Endothelial cell of umbilical vein (primary cell): Measurements from ENCODE around the gene CRISPLD2. TPM values are rescaled to one million over a fixed set of nuclear protein-coding genes. Genes with fewer than 3 reads are reported as not detected.

Experiments used
- BruUV-seq: library from RNA; stranded (reverse); fragments of 400-500 nt; replicated peaks from 2 replicates; lab custom pipeline; 2021; lab: Mats Ljungman, UMichigan
- CTCF ChIA-PET: fragments of 300-600, 350-600 bp; sonication (Branson Sonifier 250); formaldehyde crosslinking; loops from one replicate; lab custom pipeline; 2021; ENCODE audit warnings: antibody characterized with exemption, inconsistent platforms; lab: Charles Lee
- POLR2A ChIA-PET: fragments of 300-600, 350-600 bp; sonication (Branson Sonifier 250); formaldehyde crosslinking; loops from one replicate; lab custom pipeline; 2021; ENCODE audit warnings: antibody characterized with exemption, inconsistent platforms; lab: Charles Lee
- DNase-seq: peaks from one replicate; pipeline ENCODE4 v3.0.0-alpha.2; 2011; ENCODE audit warnings: low read depth, low spot score
- FAIRE-seq: peaks from 2 replicates; lab custom pipeline; 2011; peaks lifted over from hg19 to GRCh38; lab: Jason Lieb, UNC
- H2AFZ ChIP-seq: 2 replicates; pipeline ENCODE4 v1.6.0; 2012; ENCODE audit warnings: low read depth, low read length, control low read depth, inconsistent platforms
- H3K27ac ChIP-seq: 2 replicates; pipeline ENCODE4 v1.5.1; 2011; ENCODE audit warnings: low read depth, mild to moderate bottlenecking, control low read depth, low read length, moderate library complexity; ENCODE audit not compliant: insufficient read depth
- H3K27me3 ChIP-seq, 2 experiments: 2 replicates each; pipeline versions ENCODE4 v1.6.0 to v1.6.1; 2011; ENCODE audit warnings: low read length in 2 of 2, mixed read lengths in 1 of 2; ENCODE audit not compliant: control insufficient read depth in 2 of 2, insufficient read depth in 2 of 2
- H3K36me3 ChIP-seq, 2 experiments: 2 replicates in 1 of 2; 3 replicates in 1 of 2; pipeline ENCODE4 v1.5.1; 2011; ENCODE audit warnings: low read length in 2 of 2, mild to moderate bottlenecking in 1 of 2, moderate library complexity in 1 of 2; ENCODE audit not compliant: control insufficient read depth in 2 of 2, insufficient read depth in 2 of 2; ENCODE audit errors: extremely low read depth in 1 of 2
- H3K4me1 ChIP-seq: 3 replicates; pipeline ENCODE4 v1.5.1; 2011; ENCODE audit warnings: mild to moderate bottlenecking, low read length; ENCODE audit not compliant: control insufficient read depth, insufficient read depth; ENCODE audit errors: extremely low read depth
- H3K4me2 ChIP-seq: 2 replicates; pipeline ENCODE4 v1.6.1; 2011; ENCODE audit warnings: low read length, control low read depth, mixed read lengths; ENCODE audit not compliant: insufficient read depth
- H3K4me3 ChIP-seq, 3 experiments: fragments of 200-600 bp in 1 of 3; sonication (generic), shearing (Covaris generic) in 1 of 3; replicated peaks in 1 of 3; 2 replicates each; pipeline ENCODE4 v1.5.1; 2011 to 2016; ENCODE audit warnings: control low read depth in 3 of 3, low read length in 3 of 3, mild to moderate bottlenecking in 2 of 3, inconsistent platforms in 1 of 3, low read depth in 1 of 3, moderate library complexity in 1 of 3; ENCODE audit not compliant: insufficient read depth in 1 of 3
- H3K79me2 ChIP-seq: 2 replicates; pipeline ENCODE4 v1.6.0; 2012; ENCODE audit warnings: low read length, inconsistent platforms; ENCODE audit not compliant: control insufficient read depth, insufficient read depth
- H3K9ac ChIP-seq: replicated peaks from 2 replicates; pipeline ENCODE3; 2011; ENCODE audit warnings: low read length, control low read depth; ENCODE audit not compliant: insufficient read depth; ENCODE audit errors: extremely low read depth
- H3K9me1 ChIP-seq: replicated peaks from 3 replicates; pipeline ENCODE4 v1.6.0; 2011; ENCODE audit warnings: mild to moderate bottlenecking, low read length; ENCODE audit not compliant: control insufficient read depth, insufficient read depth; ENCODE audit errors: extremely low read depth
- H3K9me3 ChIP-seq: replicated peaks from 2 replicates; pipeline ENCODE4 v1.5.1; 2012; ENCODE audit warnings: low read length, inconsistent platforms; ENCODE audit not compliant: control insufficient read depth, insufficient read depth
- H4K20me1 ChIP-seq: replicated peaks from 2 replicates; pipeline ENCODE3; 2011; ENCODE audit warnings: mild to moderate bottlenecking, low read length; ENCODE audit not compliant: control insufficient read depth, insufficient read depth; ENCODE audit errors: extremely low read depth
- CTCF ChIP-seq, 2 donors: IDR thresholded peaks; 1 replicate in 1 of 2; 2 replicates in 1 of 2; pipeline ENCODE4 v1.5.1; 2011; ENCODE audit warnings: low read length in 2 of 2, mild to moderate bottlenecking in 2 of 2, moderate library complexity in 2 of 2, control low read depth in 1 of 2, inconsistent platforms in 1 of 2, low read depth in 1 of 2; ENCODE audit not compliant: insufficient read depth in 1 of 2; ENCODE audit errors: extremely low read depth in 1 of 2
- EZH2 ChIP-seq: IDR thresholded peaks from 2 replicates; pipeline ENCODE4 v1.6.1; 2012; ENCODE audit warnings: borderline replicate concordance, low read depth, mild to moderate bottlenecking, moderate library complexity, low read length, inconsistent platforms; ENCODE audit not compliant: severe bottlenecking
- FOS ChIP-seq: IDR thresholded peaks from 2 replicates; pipeline ENCODE4 v1.6.1; 2011; ENCODE audit warnings: mild to moderate bottlenecking, low read length, moderate library complexity, borderline replicate concordance; ENCODE audit not compliant: insufficient read depth
- GATA2 ChIP-seq: IDR thresholded peaks from 2 replicates; pipeline ENCODE4 v1.7.0; 2011; ENCODE audit warnings: low read depth, mild to moderate bottlenecking, moderate library complexity, mixed read lengths, low read length; ENCODE audit not compliant: insufficient read length, insufficient read depth
- JUN ChIP-seq: IDR thresholded peaks from 2 replicates; pipeline ENCODE4 v1.6.1; 2011; ENCODE audit warnings: borderline replicate concordance, low read depth; ENCODE audit not compliant: insufficient read length, insufficient read depth
- MAX ChIP-seq: IDR thresholded peaks from 2 replicates; pipeline ENCODE4 v1.6.1; 2011; ENCODE audit not compliant: insufficient read depth, insufficient read length
- MYC ChIP-seq: IDR thresholded peaks from one replicate; pipeline ENCODE4 v1.6.1; 2011; ENCODE audit warnings: mild to moderate bottlenecking, low read depth, low read length
- POLR2A ChIP-seq: IDR thresholded peaks from 2 replicates; pipeline ENCODE4 v1.6.1; 2012; ENCODE audit warnings: low read depth, mild to moderate bottlenecking, control low read depth, low read length
- POLR2AphosphoS5 ChIP-seq: IDR thresholded peaks from 2 replicates; pipeline ENCODE4 v1.6.1; 2012; ENCODE audit warnings: low read depth, mild to moderate bottlenecking, control low read depth, low read length, moderate library complexity; ENCODE audit not compliant: insufficient read depth
- dilution Hi-C: fragments of 300-500 bp; cut with MboI; formaldehyde crosslinking; loops from one replicate; pipeline ENCODE4 v1.15.0; 2019; ENCODE audit warnings: low sequenced_read_pairs; ENCODE audit not compliant: extremely low pct_ligation_motif_present
- intact Hi-C: fragments of 100-400 bp; cut with micrococcal nuclease; formaldehyde crosslinking; loops from one replicate; pipeline ENCODE4 v1.10.0; 2022
- polyA plus RNA-seq, 4 experiments: library from polyadenylated mRNA; depleted of rRNA in 3 of 4; stranded (reverse) in 3 of 4; unstranded in 1 of 4; fragments of >200 nt; gene quantifications; 2 replicates each; pipeline versions ENCODE4 v1.2.1 to v1.2.3, GENCODE V29; 2011 to 2012; ENCODE audit warnings: missing spikeins in 1 of 4
- total RNA-seq: library from RNA; stranded (reverse); gene quantifications from 2 replicates; pipeline ENCODE4 v1.2.3, GENCODE V29; 2021

The CRISPLD2 gene
- total and polyA plus RNA-seq, 2 donors (not counting 3 experiments of a cell fraction or from before 2014, with no cell fraction given): 0.14 to 0.73 TPM

- TF ChIP-seq MAX (no peak), GATA2 (no peak)
- intact Hi-C loops (no loop called here), dilution Hi-C loops (no loop called here)
- Histone ChIP-seq H3K4me3 (no peak overlapping the region), H2AFZ (no peak overlapping the region), H3K9me3 (no peaks in the 10 kb centered on the region), H3K4me2 (no peak overlapping the region), H4K20me1 (no peaks in the 10 kb centered on the region), H3K4me1 (no peaks in the 10 kb centered on the region), H3K27me3 (no peaks in the 10 kb centered on the region), H3K79me2 (no peaks in the 10 kb centered on the region), H3K9me1 (no peaks in the 10 kb centered on the region), H3K36me3 (peaks cover 7 to 9% of the 10 kb centered on the region in 2 experiments), H3K27ac (no peak overlapping the region), H3K9ac (no peak overlapping the region)
- DNase-seq (no peak), FAIRE-seq (no peak)
- CTCF ChIA-PET: no interaction called here
- BruUV-seq: no TSS peak
- POLR2A ChIA-PET: no interaction called here
Observed at GRCh38 chr16:84782846-84783245, 36.9 kb upstream of the CRISPLD2 start.

- H3K36me3 ChIP-seq: no peaks in the 10 kb centered on the region
- no peak overlapping the region for H3K4me3 ChIP-seq
- no peaks in the 10 kb centered on the region for H4K20me1 ChIP-seq
- CTCF ChIA-PET: interaction anchor here (1.0 to 2.1 kb wide), 3 partner anchors 14 to 185 kb away, joined by 3 to 9 read pairs (median 4); no protein-coding TSS in a partner anchor
- H3K4me2 ChIP-seq: no peak overlapping the region
- dilution Hi-C loops (no loop called here), intact Hi-C loops (no loop called here)
- DNase-seq (peak; percentile 6), FAIRE-seq (no peak)
- H3K27ac ChIP-seq: no peak overlapping the region
- no peaks in the 10 kb centered on the region for H3K9me3 ChIP-seq
- H3K27me3 ChIP-seq: no peaks in the 10 kb centered on the region
- no peak for TF ChIP-seq POLR2A
- TF ChIP-seq JUN: no peak
- TF ChIP-seq CTCF (IDR thresholded peaks at IDR 0.05; ENCODE audit: extremely low read depth in 1 of 2, insufficient read depth in 1 of 2, low read depth in 1 of 2, low read length in 2 of 2): no peak
- TF ChIP-seq MAX: no peak
- TF ChIP-seq EZH2: no peak
- no peak for TF ChIP-seq FOS
- no peak for TF ChIP-seq GATA2
- no peak for TF ChIP-seq POLR2AphosphoS5
- TF ChIP-seq MYC: no peak
- no peak overlapping the region for H2AFZ ChIP-seq
- H3K9ac ChIP-seq: no peak overlapping the region
- BruUV-seq: no TSS peak
- no peaks in the 10 kb centered on the region for H3K79me2 ChIP-seq
- H3K9me1 ChIP-seq: no peaks in the 10 kb centered on the region
- POLR2A ChIA-PET: no interaction called here
- H3K4me1 ChIP-seq: no peaks in the 10 kb centered on the region
Observed at GRCh38 chr16:84785843-84786581, 33.8 kb upstream of the CRISPLD2 start.
